Measurements from ENCODE around the gene SVIL. TPM values are rescaled to one million over a fixed set of nuclear protein-coding genes. Genes with fewer than 3 reads are reported as not detected.

SVIL gene
- total and polyA plus RNA-seq, 7 donors = 8.3 to 1,443 (median 637) TPM

DNA sequence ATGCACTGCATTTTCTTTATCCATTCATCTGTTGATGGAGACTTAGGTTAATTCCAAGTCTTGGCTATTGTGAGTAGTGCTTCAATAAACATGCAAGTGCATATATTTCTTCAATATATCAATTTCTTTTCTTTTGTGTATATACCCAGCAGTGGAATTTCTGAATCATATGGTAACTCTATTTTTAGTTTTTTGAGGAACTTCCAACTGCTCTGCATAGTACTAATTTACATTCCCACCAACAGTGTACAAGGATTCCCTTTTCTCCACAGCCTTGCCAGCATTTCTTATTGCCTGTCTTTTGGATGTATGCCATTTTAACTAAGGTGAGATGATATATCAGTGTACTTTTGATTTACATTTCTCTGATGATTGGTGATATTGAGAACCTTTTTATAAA, 200.7 kb downstream of the SVIL start:
- Histone ChIP-seq H3K36me3 (no peaks in the 10 kb centered on the region), H3K27me3 (no peaks in the 10 kb centered on the region), H3K9me3 (peaks cover 0 to 9% (median 0%) of the 10 kb centered on the region in 4 donors), H3K4me3 (no peak overlapping the region), H3K4me1 (peaks cover 0 to 30% (median 7%) of the 10 kb centered on the region in 4 donors), H3K27ac (no peak overlapping the region)
- intact Hi-C loops (cut with DNase I) = no loop called here
- DNase-seq = no peak
- no peak for TF ChIP-seq POLR2A (IDR thresholded peaks at IDR 0.05)
- TF ChIP-seq POLR2AphosphoS5 (IDR thresholded peaks at IDR 0.05) = no peak
- TF ChIP-seq CTCF (IDR thresholded peaks at IDR 0.05) = no peak
- no peak for TF ChIP-seq EP300 (IDR thresholded peaks at IDR 0.05)

- H3K4me1 ChIP-seq = peaks cover 0 to 33% (median 8%) of the 10 kb centered on the region in 4 donors
- TF ChIP-seq POLR2A (IDR thresholded peaks at IDR 0.05) = no peak
- H3K27me3 ChIP-seq = no peaks in the 10 kb centered on the region
- no peaks in the 10 kb centered on the region for H3K9me3 ChIP-seq
- intact Hi-C loops (cut with DNase I) = no loop called here
- DNase-seq = no peak
- 91 to 92% methylated on average over 1 of the region's 1 CpG for WGBS, 2 donors
- no peak overlapping the region for H3K27ac ChIP-seq
- H3K4me3 ChIP-seq = no peak overlapping the region
- H3K36me3 ChIP-seq = no peaks in the 10 kb centered on the region
Measured at GRCh38 chr10:29431711-29432110, 203.1 kb downstream of the SVIL start.

- Histone ChIP-seq H3K4me1 (peaks cover 0 to 25% (median 3%) of the 10 kb centered on the region in 4 donors), H3K27me3 (no peaks in the 10 kb centered on the region), H3K36me3 (no peaks in the 10 kb centered on the region), H3K4me3 (no peak overlapping the region), H3K27ac (no peak overlapping the region), H3K9me3 (no peaks in the 10 kb centered on the region)
- WGBS, 2 donors = 67 to 84% methylated on average over 4 of the region's 4 CpGs
- intact Hi-C loops (cut with DNase I) = no loop called here
- no peak for TF ChIP-seq POLR2A (IDR thresholded peaks at IDR 0.05)
- TF ChIP-seq CTCF (IDR thresholded peaks at IDR 0.05) = no peak
- TF ChIP-seq POLR2AphosphoS5 (IDR thresholded peaks at IDR 0.05) = no peak
- no peak for TF ChIP-seq EP300 (IDR thresholded peaks at IDR 0.05)
- DNase-seq = no peak
Measured at GRCh38 chr10:29430101-29430500, 204.7 kb downstream of the SVIL start.

GRCh38 chr10:29428486-29428885, 206.3 kb downstream of the SVIL start:
- Histone ChIP-seq H3K9me3 (no peaks in the 10 kb centered on the region), H3K4me3 (no peak overlapping the region), H3K27ac (no peak overlapping the region), H3K4me1 (peaks cover 0 to 9% (median 3%) of the 10 kb centered on the region in 4 donors), H3K36me3 (peaks cover 0 to 7% (median 0%) of the 10 kb centered on the region in 4 donors), H3K27me3 (no peaks in the 10 kb centered on the region)
- no peak for DNase-seq
- intact Hi-C loops (cut with DNase I) = no loop called here
- WGBS, 2 donors = 96% methylated on average over 8 of the region's 8 CpGs
- TF ChIP-seq CTCF (IDR thresholded peaks at IDR 0.05) (no peak), POLR2AphosphoS5 (IDR thresholded peaks at IDR 0.05) (no peak), EP300 (IDR thresholded peaks at IDR 0.05) (no peak), POLR2A (IDR thresholded peaks at IDR 0.05) (no peak)

DNA sequence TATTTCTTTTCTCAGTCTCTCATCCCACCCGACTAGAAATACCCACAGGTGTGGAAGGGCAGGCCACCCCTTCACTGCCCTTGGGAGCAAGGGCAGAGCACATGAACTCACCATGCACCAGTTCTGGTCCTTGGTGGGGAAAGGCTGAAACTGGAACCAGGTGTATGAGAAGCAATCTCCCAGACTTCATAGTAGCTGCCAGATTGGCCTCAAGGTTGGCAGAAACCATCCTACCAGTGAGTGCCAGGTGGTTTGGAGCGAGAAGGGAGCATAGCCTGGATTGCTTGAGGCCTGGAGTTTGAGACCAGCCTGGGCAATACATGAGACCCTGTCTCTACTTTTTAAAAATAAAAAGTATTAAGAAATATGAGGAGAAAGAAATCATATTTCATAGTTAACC, 207.1 kb downstream of the SVIL start:
- H3K27me3 ChIP-seq = no peaks in the 10 kb centered on the region
- H3K4me1 ChIP-seq = peaks cover 0 to 8% (median 3%) of the 10 kb centered on the region in 4 donors
- no peak overlapping the region for H3K4me3 ChIP-seq
- WGBS, 2 donors = 90 to 92% methylated on average over 2 of the region's 2 CpGs
- no peaks in the 10 kb centered on the region for H3K9me3 ChIP-seq
- DNase-seq = no peak
- TF ChIP-seq POLR2A (IDR thresholded peaks at IDR 0.05) = no peak
- TF ChIP-seq POLR2AphosphoS5 (IDR thresholded peaks at IDR 0.05) = no peak
- no peak for TF ChIP-seq EP300 (IDR thresholded peaks at IDR 0.05)
- no peak for TF ChIP-seq CTCF (IDR thresholded peaks at IDR 0.05)
- peaks cover 0 to 10% (median 0%) of the 10 kb centered on the region in 4 donors for H3K36me3 ChIP-seq
- H3K27ac ChIP-seq = no peak overlapping the region
- intact Hi-C loops (cut with DNase I) = no loop called here
